Small intestine (tissue), 7 donors: ENCODE data around the gene TTL. TPM values are rescaled to one million over a fixed set of nuclear protein-coding genes. Genes with fewer than 3 reads are reported as not detected.
A peak's percentile ranks its signal among the peaks of the same experiment; 100 is the strongest.
"Not testable (repeated sequence)": the region's sequence is repeated elsewhere in the genome, so short reads cannot be mapped to it uniquely, and the experiment has no call there.

ENCODE experiments used
- DNase-seq, 2 donors: peaks; one replicate each; pipeline versions ENCODE4 v3.0.0 to v3.0.0-alpha.2; 2013
- FAIRE-seq: peaks from 2 replicates; lab custom pipeline; 2012; peaks lifted over from hg19 to GRCh38; lab: Jason Lieb, UNC
- H3K27ac ChIP-seq, 3 donors: one replicate each; pipeline ENCODE4 v1.5.1; 2013; ENCODE audit warnings: low read length in 2 of 3, mild to moderate bottlenecking in 2 of 3, control low read depth in 1 of 3, inconsistent platforms in 1 of 3, low read depth in 1 of 3, moderate library complexity in 1 of 3
- H3K27me3 ChIP-seq, 3 donors: one replicate each; pipeline ENCODE4 v1.6.1; 2013; ENCODE audit warnings: low read length in 3 of 3, inconsistent platforms in 1 of 3; ENCODE audit not compliant: control insufficient read depth in 3 of 3, insufficient read depth in 3 of 3
- H3K36me3 ChIP-seq, 3 donors: one replicate each; pipeline ENCODE4 v1.6.1; 2013; ENCODE audit warnings: low read length in 3 of 3, inconsistent platforms in 1 of 3, low read depth in 1 of 3, mild to moderate bottlenecking in 1 of 3, moderate library complexity in 1 of 3; ENCODE audit not compliant: control insufficient read depth in 3 of 3, insufficient read depth in 2 of 3
- H3K4me1 ChIP-seq, 3 donors: one replicate each; pipeline ENCODE4 v1.6.1; 2013; ENCODE audit warnings: low read length in 2 of 3, inconsistent platforms in 1 of 3, low read depth in 1 of 3, mild to moderate bottlenecking in 1 of 3, moderate library complexity in 1 of 3; ENCODE audit not compliant: control insufficient read depth in 3 of 3, insufficient read depth in 2 of 3
- H3K4me3 ChIP-seq, 3 donors: one replicate each; pipeline ENCODE4 v1.5.1; 2013; ENCODE audit warnings: low read length in 3 of 3, control low read depth in 1 of 3, inconsistent platforms in 1 of 3, low read depth in 1 of 3, mild to moderate bottlenecking in 1 of 3, moderate library complexity in 1 of 3
- H3K9me3 ChIP-seq, 2 donors: one replicate each; pipeline ENCODE4 v1.6.1; 2013; ENCODE audit warnings: low read depth in 1 of 2, low read length in 1 of 2; ENCODE audit not compliant: control insufficient read depth in 2 of 2, insufficient read depth in 1 of 2
- WGBS, 3 donors: extraction: QIAGEN DNeasy Blood & Tissue Kit; methylation state at CpG; one replicate each; pipeline ENCODE4 v1.1.7; 2013; 5-methylcytosine and 5-hydroxymethylcytosine counted together
- polyA plus RNA-seq, 4 donors: library from polyadenylated mRNA; stranded (reverse) in 3 of 4; unstranded in 1 of 4; fragments of 200-250 nt in 3 of 4; fragments of 120-200 nt in 1 of 4; gene quantifications; one replicate each; pipeline versions ENCODE4 v1.2.1 to v1.2.3, GENCODE V29; 2013
- donor health status: healthy with polysubstance abuse.
- donor health status: control.
- donor health status: control.
- donor health status: Bipolar disorder and iron deficiency.
- donor health status: healthy.

TTL gene
- polyA plus RNA-seq, 4 donors, result 3.6 to 10.6 (median 7.1) TPM

DNA sequence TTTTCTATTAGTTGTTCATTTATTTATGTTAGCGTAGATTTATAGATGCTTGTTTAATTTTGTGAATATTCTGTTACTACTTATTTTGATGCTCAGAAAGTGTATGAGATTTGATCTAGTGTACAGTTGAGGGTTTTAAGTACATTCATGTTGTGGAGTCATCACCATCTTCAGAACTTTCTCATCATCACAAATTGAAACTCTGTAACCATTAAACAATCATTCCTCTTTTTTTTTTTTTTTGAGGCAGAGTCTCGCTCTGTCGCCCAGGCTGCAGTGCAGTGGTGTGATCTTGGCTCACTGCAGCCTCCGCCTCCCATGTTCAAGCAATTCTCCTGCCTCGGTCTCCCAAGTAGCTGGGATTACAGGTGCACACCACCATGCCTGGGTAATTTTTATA is 84.6 kb downstream of the TTL start:
- H3K4me3 ChIP-seq, H3K4me1 ChIP-seq, DNase-seq, H3K27me3 ChIP-seq, FAIRE-seq, H3K27ac ChIP-seq: not testable (repeated sequence)
- H3K36me3 ChIP-seq, result peaks cover 10 to 57% (median 24%) of the 10 kb centered on the region in 3 donors
- H3K9me3 ChIP-seq, result peaks cover 0 to 15% of the 10 kb centered on the region in 2 donors
- WGBS, 3 donors, result 93 to 100% (median 94%) methylated on average over 5 of the region's 5 CpGs

GRCh38 chr2:112572005-112572404 is 90.0 kb downstream of the TTL start:
- Histone ChIP-seq H3K4me3 (no peak overlapping the region), H3K36me3 (peaks cover 16 to 51% (median 35%) of the 10 kb centered on the region in 3 donors), H3K9me3 (peaks cover 0 to 15% of the 10 kb centered on the region in 2 donors), H3K27me3 (no peaks in the 10 kb centered on the region), H3K4me1 (no peaks in the 10 kb centered on the region), H3K27ac (no peak overlapping the region)
- 83 to 86% (median 84%) methylated on average over 7 of the region's 7 CpGs for WGBS, 3 donors
- DNase-seq (no peak), FAIRE-seq (no peak)

GRCh38 chr2:112577756-112578155 is 95.8 kb downstream of the TTL start:
- FAIRE-seq (no peak), DNase-seq (no peak)
- H3K4me3 ChIP-seq, result no peak overlapping the region
- H3K27ac ChIP-seq, result no peak overlapping the region
- WGBS, 3 donors, result 63 to 86% (median 71%) methylated on average over 4 to 5 of the region's 5 CpGs
- H3K36me3 ChIP-seq, result peaks cover 9 to 27% (median 15%) of the 10 kb centered on the region in 3 donors
- peaks cover 0 to 3% (median 0%) of the 10 kb centered on the region in 3 donors for H3K4me1 ChIP-seq
- no peaks in the 10 kb centered on the region for H3K9me3 ChIP-seq
- H3K27me3 ChIP-seq, result no peaks in the 10 kb centered on the region

- DNase-seq, result peak in 1 of 2 donors; percentile 4
These were observed 97.3 kb downstream of the TTL start for GRCh38 chr2:112579241-112579640.

GRCh38 chr2:112580084-112580483 is 98.1 kb downstream of the TTL start:
- Histone ChIP-seq H3K4me1 (peaks cover 2 to 12% (median 2%) of the 10 kb centered on the region in 3 donors), H3K9me3 (no peaks in the 10 kb centered on the region), H3K4me3 (no peak overlapping the region), H3K27ac (no peak overlapping the region), H3K36me3 (peaks cover 0 to 9% (median 7%) of the 10 kb centered on the region in 3 donors), H3K27me3 (no peaks in the 10 kb centered on the region)
- DNase-seq, result no peak
- WGBS, 3 donors, result 92 to 94% (median 93%) methylated on average over 7 of the region's 7 CpGs
- FAIRE-seq, result no peak

More at GRCh38 chr2:112579241-112579640, 97.3 kb downstream of the TTL start:
- no peaks in the 10 kb centered on the region for H3K27me3 ChIP-seq
- no peaks in the 10 kb centered on the region for H3K9me3 ChIP-seq
- H3K27ac ChIP-seq, result no peak overlapping the region
- peaks cover 0 to 9% (median 0%) of the 10 kb centered on the region in 3 donors for H3K4me1 ChIP-seq
- no peak overlapping the region for H3K4me3 ChIP-seq
- FAIRE-seq, result no peak
- H3K36me3 ChIP-seq, result peaks cover 3 to 16% (median 10%) of the 10 kb centered on the region in 3 donors

GRCh38 chr2:112582314-112582746 is 100.4 kb downstream of the TTL start:
- Histone ChIP-seq H3K36me3 (peaks cover 0 to 19% (median 2%) of the 10 kb centered on the region in 3 donors), H3K4me1 (peaks cover 4 to 18% (median 7%) of the 10 kb centered on the region in 3 donors), H3K9me3 (no peaks in the 10 kb centered on the region), H3K27ac (no peak overlapping the region), H3K4me3 (no peak overlapping the region), H3K27me3 (no peaks in the 10 kb centered on the region)
- 31 to 41% (median 38%) methylated on average over 10 of the region's 10 CpGs for WGBS, 3 donors
- no peak for FAIRE-seq
- peak; percentile 65 to 66 for DNase-seq

DNA sequence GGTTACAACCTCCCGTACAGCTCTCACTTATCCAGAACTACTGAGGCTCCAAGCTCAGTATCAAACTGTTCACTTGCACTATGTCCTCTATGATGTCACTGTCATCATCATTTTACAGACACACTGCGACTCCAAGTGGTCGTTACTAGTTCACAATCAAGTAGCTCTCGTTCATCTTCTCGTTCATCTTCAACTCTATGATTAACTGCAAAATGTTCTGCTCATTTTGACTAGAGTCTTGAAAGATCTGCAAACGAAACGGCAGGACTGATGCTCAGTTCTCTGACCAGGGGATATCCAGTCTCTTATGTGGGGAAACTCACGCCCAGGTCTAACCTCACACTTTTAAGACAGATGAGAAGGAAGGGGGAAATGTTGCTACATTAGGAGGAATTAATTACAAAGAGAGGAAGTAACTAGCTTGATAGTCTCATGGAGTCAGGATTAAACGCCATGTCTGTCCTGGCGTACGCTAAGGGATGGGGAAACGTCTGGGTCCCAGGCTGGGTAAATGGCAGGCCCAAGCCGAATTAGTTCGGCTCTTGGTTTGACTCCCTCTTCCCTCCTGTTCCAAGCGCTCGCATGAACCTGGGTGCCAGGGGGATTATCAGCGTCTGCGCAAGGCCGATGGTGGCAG is 101.7 kb downstream of the TTL start:
- peak overlapping the region; percentile 69 to 73 (median 71) for H3K4me3 ChIP-seq
- H3K4me1 ChIP-seq, result peaks cover 4 to 18% (median 7%) of the 10 kb centered on the region in 3 donors
- peak; percentile 37 to 54 for DNase-seq
- no peaks in the 10 kb centered on the region for H3K9me3 ChIP-seq
- H3K27me3 ChIP-seq, result no peaks in the 10 kb centered on the region
- H3K36me3 ChIP-seq, result peaks cover 0 to 24% (median 2%) of the 10 kb centered on the region in 3 donors
- 37 to 49% (median 37%) methylated on average over 19 of the region's 19 CpGs for WGBS, 3 donors
- peak overlapping the region; percentile 95 to 100 (median 98) for H3K27ac ChIP-seq
- FAIRE-seq, result no peak

GRCh38 chr2:112584134-112584890 is 102.4 kb downstream of the TTL start, which contains the start of gene CHCHD5:
CHCHD5 (plus strand) TSS chr2:112584609; CDS start chr2:112584648, 39 bp downstream.
- FAIRE-seq, result no peak
- Histone ChIP-seq H3K9me3 (no peaks in the 10 kb centered on the region), H3K27me3 (no peaks in the 10 kb centered on the region), H3K27ac (peak within 1 kb of the TSS; percentile 95 to 100 (median 98)), H3K4me1 (peaks cover 4 to 18% (median 7%) of the 10 kb centered on the region in 3 donors), H3K36me3 (peaks cover 0 to 28% (median 2%) of the 10 kb centered on the region in 3 donors), H3K4me3 (peak within 1 kb of the TSS; percentile 69 to 73 (median 71))
- peak; percentile 96 to 97 for DNase-seq
- WGBS, 3 donors, result 1 to 2% (median 1%) methylated on average over 53 to 54 of the region's 54 CpGs
